ENCODE results near the gene SYT6. TPM values are rescaled to one million over a fixed set of nuclear protein-coding genes. Genes with fewer than 3 reads are reported as not detected.

SYT6 gene
- total RNA-seq, 1 experiment from 2014 or later: not detected

GRCh38 chr1:114130846-114131525 lies 22.7 kb downstream of the SYT6 start:
- Histone ChIP-seq H3K27me3 (ENCODE audit: control insufficient read depth, insufficient read depth, low read length) (no peaks in the 10 kb centered on the region; the same call in 1 of the 2 replicates), H3K4me3 (ENCODE audit: low read depth in 2 of 2, low read length in 2 of 2) (no peak overlapping the region), H3K27ac (ENCODE audit: low read length) (no peak overlapping the region), H3K9me3 (ENCODE audit: control insufficient read depth, insufficient read depth, low read depth, low read length) (no peaks in the 10 kb centered on the region), H3K4me1 (ENCODE audit: control insufficient read depth, insufficient read depth, low read length) (no peaks in the 10 kb centered on the region), H3K36me3 (ENCODE audit: control insufficient read depth, insufficient read depth, low read length) (no peaks in the 10 kb centered on the region)
- ChIA-PET POLR2A (no interaction called here), CTCF (no interaction called here)
- no peak for ATAC-seq
- no TSS peak for BruUV-seq (replicated peaks)
- in situ Hi-C loops (cut with HindIII; ENCODE audit: low pct_unique_long_range_greater_than_20kb, low sequenced_read_pairs): no loop called here
- TF ChIP-seq SIN3A (IDR thresholded peaks at IDR 0.05; ENCODE audit: borderline replicate concordance, insufficient read depth, low read depth, low read length) (no peak), POLR2AphosphoS5 (IDR thresholded peaks at IDR 0.05; ENCODE audit: low read depth, low read length) (no peak), TCF7L2 (IDR thresholded peaks at IDR 0.05; ENCODE audit: low read depth, low read length) (no peak), CTCF (IDR thresholded peaks at IDR 0.05) (no peak), REST (IDR thresholded peaks at IDR 0.05; ENCODE audit: insufficient read depth in 1 of 2, low read depth in 2 of 2, low read length in 1 of 2) (no peak)
- no peak for DNase-seq (ENCODE audit: low read depth, low spot score)
- intact Hi-C loops (cut with micrococcal nuclease; ENCODE audit: unreplicated experiment): no loop called here

DNA sequence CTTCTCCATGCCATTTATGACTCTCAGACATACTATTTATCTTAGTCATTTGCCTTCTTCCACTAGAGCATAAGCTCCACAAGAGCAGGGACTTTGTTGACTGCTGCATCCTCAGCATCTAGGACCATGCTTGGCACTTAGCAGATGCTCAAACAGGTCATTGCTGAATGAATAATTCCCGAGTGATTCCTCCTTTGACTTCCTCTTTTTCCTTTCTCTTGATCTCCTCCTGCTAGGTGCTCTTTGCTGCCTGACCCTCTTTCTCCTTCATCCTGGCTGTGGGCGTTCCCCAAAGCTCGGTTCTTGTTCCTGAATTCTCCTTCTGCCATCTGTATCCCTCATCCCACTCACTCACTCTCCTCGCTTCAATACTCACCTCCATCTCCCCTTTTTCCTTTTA lies 23.5 kb downstream of the SYT6 start:
- Histone ChIP-seq H3K4me3 (ENCODE audit: low read depth in 2 of 2, low read length in 2 of 2) (no peak overlapping the region), H3K27me3 (ENCODE audit: control insufficient read depth, insufficient read depth, low read length) (no peaks in the 10 kb centered on the region; the same call in 1 of the 2 replicates), H3K4me1 (ENCODE audit: control insufficient read depth, insufficient read depth, low read length) (no peaks in the 10 kb centered on the region), H3K9me3 (ENCODE audit: control insufficient read depth, insufficient read depth, low read depth, low read length) (no peaks in the 10 kb centered on the region), H3K27ac (ENCODE audit: low read length) (no peak overlapping the region), H3K36me3 (ENCODE audit: control insufficient read depth, insufficient read depth, low read length) (no peaks in the 10 kb centered on the region)
- CTCF ChIA-PET: no interaction called here
- DNase-seq (ENCODE audit: low read depth, low spot score): no peak
- TF ChIP-seq SIN3A (IDR thresholded peaks at IDR 0.05; ENCODE audit: borderline replicate concordance, insufficient read depth, low read depth, low read length) (no peak), POLR2AphosphoS5 (IDR thresholded peaks at IDR 0.05; ENCODE audit: low read depth, low read length) (no peak), TCF7L2 (IDR thresholded peaks at IDR 0.05; ENCODE audit: low read depth, low read length) (no peak), REST (IDR thresholded peaks at IDR 0.05; ENCODE audit: insufficient read depth in 1 of 2, low read depth in 2 of 2, low read length in 1 of 2) (no peak), CTCF (IDR thresholded peaks at IDR 0.05) (no peak)
- BruUV-seq (replicated peaks): no TSS peak
- ATAC-seq: no peak
- POLR2A ChIA-PET: no interaction called here
- in situ Hi-C loops (cut with HindIII; ENCODE audit: low pct_unique_long_range_greater_than_20kb, low sequenced_read_pairs) (no loop called here), intact Hi-C loops (cut with micrococcal nuclease; ENCODE audit: unreplicated experiment) (no loop called here)

Measured in Panc1 (cell line).